Uterus (tissue), 2 donors: ENCODE results near the gene ZNF695.

Experiments
- POLR2A ChIP-seq, 2 donors: fragments of 450-650 bp; IDR thresholded peaks; one replicate each; pipeline ENCODE4 v1.6.1; 2016; ENCODE audit warnings: antibody characterized with exemption in 2 of 2, mild to moderate bottlenecking in 1 of 2, moderate library complexity in 1 of 2
- TF ChIP-seq, protein P1 (sequence below), 4 experiments: fragments of 200-600 bp in 2 of 4; fragments of 450-650 bp in 2 of 4; sonication (generic) in 2 of 4; IDR thresholded peaks; one replicate each; pipeline ENCODE4 v1.5.1; 2016 to 2019; ENCODE audit warnings: antibody characterized with exemption in 4 of 4, mild to moderate bottlenecking in 2 of 4, moderate library complexity in 1 of 4

DNA sequence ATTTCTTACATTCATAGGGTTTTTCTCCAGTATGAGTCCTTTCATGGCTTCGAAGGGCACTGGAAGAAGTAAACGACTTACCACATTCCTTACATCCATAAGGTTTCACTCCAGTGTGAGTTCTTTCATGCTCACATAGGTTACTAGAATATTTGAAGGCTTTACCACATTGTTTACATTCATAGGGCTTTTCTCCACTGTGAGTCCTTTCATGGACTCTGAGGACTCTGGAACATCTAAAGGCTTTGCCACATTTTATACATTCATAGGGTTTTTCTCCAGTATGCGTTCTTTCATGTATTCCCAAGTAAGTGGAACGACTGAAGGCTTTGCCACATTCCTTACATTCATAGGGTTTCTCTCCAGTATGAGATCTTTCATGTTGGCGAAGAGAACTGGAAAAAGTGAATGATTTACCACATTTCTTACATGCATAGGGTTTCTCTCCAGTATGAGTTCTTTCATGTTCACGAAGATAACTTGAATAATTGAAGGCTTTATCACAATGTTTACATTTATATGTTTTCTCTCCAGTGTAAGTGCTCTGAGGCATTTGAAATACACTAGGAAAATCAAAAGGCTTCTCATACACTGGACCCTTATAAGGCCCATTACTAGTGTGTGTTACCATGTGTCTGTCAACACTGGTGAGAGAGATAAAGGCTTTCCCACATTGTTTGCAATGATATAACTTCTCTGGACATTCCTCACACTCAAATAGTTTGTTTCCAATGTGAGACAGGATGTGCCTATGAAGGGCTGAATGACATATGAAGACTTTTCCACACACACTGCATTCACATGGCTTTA, 29.9 kb upstream of the ZNF695 start:
- TF ChIP-seq, protein P1, sequence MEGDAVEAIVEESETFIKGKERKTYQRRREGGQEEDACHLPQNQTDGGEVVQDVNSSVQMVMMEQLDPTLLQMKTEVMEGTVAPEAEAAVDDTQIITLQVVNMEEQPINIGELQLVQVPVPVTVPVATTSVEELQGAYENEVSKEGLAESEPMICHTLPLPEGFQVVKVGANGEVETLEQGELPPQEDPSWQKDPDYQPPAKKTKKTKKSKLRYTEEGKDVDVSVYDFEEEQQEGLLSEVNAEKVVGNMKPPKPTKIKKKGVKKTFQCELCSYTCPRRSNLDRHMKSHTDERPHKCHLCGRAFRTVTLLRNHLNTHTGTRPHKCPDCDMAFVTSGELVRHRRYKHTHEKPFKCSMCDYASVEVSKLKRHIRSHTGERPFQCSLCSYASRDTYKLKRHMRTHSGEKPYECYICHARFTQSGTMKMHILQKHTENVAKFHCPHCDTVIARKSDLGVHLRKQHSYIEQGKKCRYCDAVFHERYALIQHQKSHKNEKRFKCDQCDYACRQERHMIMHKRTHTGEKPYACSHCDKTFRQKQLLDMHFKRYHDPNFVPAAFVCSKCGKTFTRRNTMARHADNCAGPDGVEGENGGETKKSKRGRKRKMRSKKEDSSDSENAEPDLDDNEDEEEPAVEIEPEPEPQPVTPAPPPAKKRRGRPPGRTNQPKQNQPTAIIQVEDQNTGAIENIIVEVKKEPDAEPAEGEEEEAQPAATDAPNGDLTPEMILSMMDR (IDR thresholded peaks at IDR 0.05): no peak
- no peak for TF ChIP-seq POLR2A (IDR thresholded peaks at IDR 0.05)
